ENCODE data around the gene C22orf39.

DNA sequence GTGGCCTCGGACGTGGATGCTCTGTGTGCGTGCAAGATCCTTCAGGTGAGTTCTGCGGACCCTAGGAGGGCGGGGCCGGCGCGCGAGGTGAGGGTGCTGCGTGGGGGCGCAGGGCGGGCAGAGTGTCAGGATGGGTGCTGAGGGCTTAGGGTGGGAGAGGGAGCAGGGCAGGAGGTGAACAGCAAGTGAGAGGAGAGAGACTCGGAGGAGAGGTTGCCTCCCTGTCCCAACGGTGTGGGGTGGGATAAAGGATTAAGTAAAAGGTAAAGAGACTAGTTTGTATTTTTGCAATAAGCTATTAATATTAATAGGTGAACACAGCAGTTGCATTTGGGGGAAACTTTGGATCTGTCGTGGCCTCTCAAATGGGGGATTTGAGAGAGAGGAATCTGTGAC is 32.7 kb upstream of the C22orf39 start:
- no peak for TF ChIP-seq CTCF (IDR thresholded peaks at IDR 0.05)
- no peak for TF ChIP-seq EZH2 (IDR thresholded peaks at IDR 0.05; ENCODE audit: borderline replicate concordance, insufficient read depth, low read depth, low read length, poor library complexity, severe bottlenecking)

Measured in B cell (primary cell).